HG02642 (cell line): ENCODE results near the gene IL18.
"Not testable (repeated sequence)": the region's sequence is repeated elsewhere in the genome, so short reads cannot be mapped to it uniquely, and the experiment has no call there.

Experiments
- ATAC-seq: cut with Tn5 transposase; IDR thresholded peaks from one replicate; pipeline ENCODE4 v1.9.1; 2021; ENCODE audit warnings: mild to moderate bottlenecking; ENCODE audit not compliant: unreplicated experiment, poor library complexity

Gene IL18

GRCh38 chr11:112163875-112164685 is at the start of gene IL18:
IL18 (minus strand) TSS chr11:112164094; CDS start chr11:112155053, 9,041 bp downstream.
- ATAC-seq: no peak

- ATAC-seq: no peak
Observed at GRCh38 chr11:112212710-112213109, 48.8 kb upstream of the IL18 start.

- ATAC-seq: no peak
Observed at GRCh38 chr11:112212290-112212689, 48.4 kb upstream of the IL18 start.

GRCh38 chr11:112211536-112211935 is 47.6 kb upstream of the IL18 start:
- no peak for ATAC-seq

GRCh38 chr11:112210890-112211289 is 47.0 kb upstream of the IL18 start:
- no peak for ATAC-seq

GRCh38 chr11:112206071-112206470 is 42.2 kb upstream of the IL18 start:
- ATAC-seq: no peak

GRCh38 chr11:112200252-112200651 is 36.4 kb upstream of the IL18 start:
- no peak for ATAC-seq

- ATAC-seq: not testable (repeated sequence)
Observed at GRCh38 chr11:112199101-112199500, 35.2 kb upstream of the IL18 start.

- no peak for ATAC-seq
Observed at GRCh38 chr11:112196519-112197087, 32.7 kb upstream of the IL18 start.

- no peak for ATAC-seq
Observed at GRCh38 chr11:112195951-112196351, 32.1 kb upstream of the IL18 start.

GRCh38 chr11:112195113-112195512 is 31.2 kb upstream of the IL18 start:
- ATAC-seq: not testable (repeated sequence)

- no peak for ATAC-seq
Observed at GRCh38 chr11:112186304-112186703, 22.4 kb upstream of the IL18 start.

GRCh38 chr11:112185883-112186282 is 22.0 kb upstream of the IL18 start:
- no peak for ATAC-seq

GRCh38 chr11:112182867-112183266 is 19.0 kb upstream of the IL18 start:
- ATAC-seq: no peak

GRCh38 chr11:112179601-112180000 is 15.7 kb upstream of the IL18 start:
- no peak for ATAC-seq

- ATAC-seq: no peak
Observed at GRCh38 chr11:112178936-112179335, 15.0 kb upstream of the IL18 start.

- ATAC-seq: no peak
Observed at GRCh38 chr11:112178428-112178827, 14.5 kb upstream of the IL18 start.

- ATAC-seq: no peak
Observed at GRCh38 chr11:112177589-112177988, 13.7 kb upstream of the IL18 start.

GRCh38 chr11:112176077-112176476 is 12.2 kb upstream of the IL18 start:
- no peak for ATAC-seq

- no peak for ATAC-seq
Observed at GRCh38 chr11:112175599-112175952, 11.7 kb upstream of the IL18 start.

- peak; percentile 63 for ATAC-seq
Observed at GRCh38 chr11:112174789-112175598, 11.1 kb upstream of the IL18 start, which contains the start of gene BCO2. BCO2 (plus strand) TSS chr11:112175512; CDS start chr11:112175602, 90 bp downstream.
